Neuron (in vitro differentiated cells): ENCODE measurements around the gene DOK4.
"Not testable (repeated sequence)": the region's sequence is repeated elsewhere in the genome, so short reads cannot be mapped to it uniquely, and the experiment has no call there.

Source experiments
- H2AFZ ChIP-seq: one replicate; pipeline ENCODE4 v1.6.1; 2013; ENCODE audit warnings: low read depth, mild to moderate bottlenecking, inconsistent platforms, low read length, moderate library complexity
- H3K27me3 ChIP-seq: one replicate; pipeline ENCODE4 v1.6.1; 2013; ENCODE audit warnings: low read length; ENCODE audit not compliant: insufficient read depth
- H3K36me3 ChIP-seq: one replicate; pipeline ENCODE4 v1.6.1; 2013; ENCODE audit warnings: low read length; ENCODE audit not compliant: insufficient read depth
- H3K4me1 ChIP-seq: one replicate; pipeline ENCODE4 v1.6.1; 2013; ENCODE audit warnings: low read length; ENCODE audit not compliant: insufficient read depth
- H3K4me3 ChIP-seq: 2 replicates; pipeline ENCODE4 v1.5.1; 2013; ENCODE audit warnings: mild to moderate bottlenecking, low read length, moderate library complexity
- H3K9me3 ChIP-seq: one replicate; pipeline ENCODE4 v1.6.1; 2013; ENCODE audit warnings: low read length

Gene DOK4

GRCh38 chr16:57503366-57503765 is 17.1 kb upstream of the DOK4 start:
- no peak overlapping the region for H3K4me3 ChIP-seq
- no peaks in the 10 kb centered on the region for H3K9me3 ChIP-seq
- no peaks in the 10 kb centered on the region for H3K36me3 ChIP-seq
- H3K4me1 ChIP-seq = peaks cover 3% of the 10 kb centered on the region
- H2AFZ ChIP-seq = no peak overlapping the region
- peaks cover 33% of the 10 kb centered on the region for H3K27me3 ChIP-seq

GRCh38 chr16:57502048-57502775 is 15.9 kb upstream of the DOK4 start:
- peaks cover 33% of the 10 kb centered on the region for H3K27me3 ChIP-seq
- peaks cover 3% of the 10 kb centered on the region for H3K4me1 ChIP-seq
- H3K9me3 ChIP-seq = no peaks in the 10 kb centered on the region
- H2AFZ ChIP-seq = no peak overlapping the region
- H3K36me3 ChIP-seq = no peaks in the 10 kb centered on the region
- no peak overlapping the region for H3K4me3 ChIP-seq

- Histone ChIP-seq H3K4me3 (no peak overlapping the region), H3K27me3 (peaks cover 30% of the 10 kb centered on the region), H3K36me3 (no peaks in the 10 kb centered on the region), H3K4me1 (no peaks in the 10 kb centered on the region), H3K9me3 (no peaks in the 10 kb centered on the region), H2AFZ (no peak overlapping the region)
Measured at GRCh38 chr16:57501492-57501891, 15.2 kb upstream of the DOK4 start.

GRCh38 chr16:57500578-57501111 is 14.4 kb upstream of the DOK4 start:
- H3K36me3 ChIP-seq = no peaks in the 10 kb centered on the region
- H3K4me3 ChIP-seq = no peak overlapping the region
- no peaks in the 10 kb centered on the region for H3K9me3 ChIP-seq
- no peaks in the 10 kb centered on the region for H3K4me1 ChIP-seq
- no peak overlapping the region for H2AFZ ChIP-seq
- H3K27me3 ChIP-seq = peaks cover 30% of the 10 kb centered on the region

GRCh38 chr16:57499941-57500340 is 13.6 kb upstream of the DOK4 start:
- not testable (repeated sequence) for H2AFZ ChIP-seq, H3K9me3 ChIP-seq, H3K36me3 ChIP-seq, H3K4me1 ChIP-seq, H3K4me3 ChIP-seq
- peaks cover 28% of the 10 kb centered on the region for H3K27me3 ChIP-seq

GRCh38 chr16:57498031-57498430 is 11.7 kb upstream of the DOK4 start:
- Histone ChIP-seq H3K27me3 (peaks cover 18% of the 10 kb centered on the region), H3K4me1 (peaks cover 6% of the 10 kb centered on the region), H3K36me3 (no peaks in the 10 kb centered on the region), H3K4me3 (no peak overlapping the region), H2AFZ (no peak overlapping the region), H3K9me3 (no peaks in the 10 kb centered on the region)

GRCh38 chr16:57497121-57497520 is 10.8 kb upstream of the DOK4 start:
- Histone ChIP-seq H3K27me3 (peaks cover 14% of the 10 kb centered on the region), H2AFZ (no peak overlapping the region), H3K9me3 (no peaks in the 10 kb centered on the region), H3K4me3 (no peak overlapping the region), H3K36me3 (no peaks in the 10 kb centered on the region), H3K4me1 (peaks cover 6% of the 10 kb centered on the region)

GRCh38 chr16:57493767-57494166 is 7.5 kb upstream of the DOK4 start:
- H3K36me3 ChIP-seq = no peaks in the 10 kb centered on the region
- H2AFZ ChIP-seq = no peak overlapping the region
- peaks cover 3% of the 10 kb centered on the region for H3K9me3 ChIP-seq
- H3K4me1 ChIP-seq = peaks cover 6% of the 10 kb centered on the region
- no peak overlapping the region for H3K4me3 ChIP-seq
- H3K27me3 ChIP-seq = peaks cover 8% of the 10 kb centered on the region

GRCh38 chr16:57489229-57489628 is 2.9 kb upstream of the DOK4 start:
- H3K36me3 ChIP-seq = no peaks in the 10 kb centered on the region
- peaks cover 15% of the 10 kb centered on the region for H3K27me3 ChIP-seq
- no peak overlapping the region for H3K4me3 ChIP-seq
- H3K9me3 ChIP-seq = peaks cover 3% of the 10 kb centered on the region
- H2AFZ ChIP-seq = no peak overlapping the region
- H3K4me1 ChIP-seq = peaks cover 16% of the 10 kb centered on the region

GRCh38 chr16:57486858-57487834 is 853 bp upstream of the DOK4 start:
- Histone ChIP-seq H2AFZ (no peak overlapping the region), H3K27me3 (peaks cover 15% of the 10 kb centered on the region), H3K9me3 (peaks cover 3% of the 10 kb centered on the region), H3K36me3 (no peaks in the 10 kb centered on the region), H3K4me3 (peak overlapping the region; percentile 39), H3K4me1 (peaks cover 10% of the 10 kb centered on the region)

GRCh38 chr16:57485091-57485915 is 990 bp downstream of the DOK4 start:
- Histone ChIP-seq H3K36me3 (no peaks in the 10 kb centered on the region), H3K4me3 (peak overlapping the region; percentile 39), H3K9me3 (peaks cover 3% of the 10 kb centered on the region), H2AFZ (no peak overlapping the region), H3K4me1 (peaks cover 12% of the 10 kb centered on the region), H3K27me3 (peaks cover 15% of the 10 kb centered on the region)

- H3K27me3 ChIP-seq = peaks cover 15% of the 10 kb centered on the region
- H3K36me3 ChIP-seq = no peaks in the 10 kb centered on the region
- H3K4me3 ChIP-seq = no peak overlapping the region
- H3K9me3 ChIP-seq = peaks cover 3% of the 10 kb centered on the region
- H3K4me1 ChIP-seq = peaks cover 17% of the 10 kb centered on the region
- no peak overlapping the region for H2AFZ ChIP-seq
Measured at GRCh38 chr16:57484515-57485005, 1.7 kb downstream of the DOK4 start.
